ENCODE results near the gene GLIS2. TPM values are rescaled to one million over a fixed set of nuclear protein-coding genes. Genes with fewer than 3 reads are reported as not detected.
A peak's percentile ranks its signal among the peaks of the same experiment; 100 is the strongest.

GLIS2 gene
- total RNA-seq, 2 experiments from 2014 or later, result not detected

DNA sequence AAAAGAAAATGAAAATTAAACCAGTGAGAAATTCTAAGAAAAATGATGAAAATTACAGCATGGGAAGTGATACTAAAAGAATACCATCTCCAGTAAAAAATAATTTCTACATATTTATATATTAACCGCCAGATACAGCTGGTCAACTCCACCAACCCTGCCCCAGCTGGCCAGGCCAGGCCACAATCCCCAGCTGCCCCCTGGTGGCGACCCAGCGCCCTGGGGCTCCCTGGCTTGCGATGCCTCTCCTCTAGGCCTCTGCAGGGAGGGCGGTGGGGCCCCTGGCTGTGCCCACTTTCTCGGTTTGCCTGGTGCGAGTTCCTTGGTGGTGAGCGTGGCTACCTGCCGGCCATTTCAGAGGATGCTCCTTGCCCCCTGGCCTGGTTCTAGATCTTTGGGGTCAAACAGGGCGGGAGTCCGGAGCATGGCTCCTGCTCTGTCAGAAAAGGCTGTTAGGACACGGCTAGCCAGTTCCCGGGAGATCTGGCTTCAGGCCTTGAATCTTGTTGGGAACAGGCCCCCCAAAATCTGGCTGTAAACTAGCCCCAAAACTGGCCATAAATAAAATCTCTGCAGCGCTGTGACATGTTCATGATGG lies 14.5 kb downstream of the GLIS2 start:
- Histone ChIP-seq H3K4me1 (ENCODE audit: insufficient read depth, low read length) (peaks cover 19% of the 10 kb centered on the region), H3K4me3 (ENCODE audit: low read length) (no peak overlapping the region), H3K9me3 (ENCODE audit: control insufficient read depth in 1 of 2, insufficient read depth in 1 of 2, low read length in 2 of 2) (no peaks in the 10 kb centered on the region), H3K36me3 (ENCODE audit: insufficient read depth, low read length) (no peaks in the 10 kb centered on the region), H3K27ac (ENCODE audit: low read depth in 1 of 2, low read length in 2 of 2) (no peak overlapping the region), H3K27me3 (ENCODE audit: control insufficient read depth in 1 of 2, insufficient read depth in 2 of 2, low read length in 2 of 2) (peaks cover 4 to 9% of the 10 kb centered on the region in 2 experiments)
- ChIA-PET CTCF (interaction anchor here (0.7 to 2.6 kb wide), 7 partner anchors 18 to 347 kb away, joined by 3 to 20 read pairs (median 4); partner anchors contain the start of gene TFAP4), POLR2A (interaction anchor here (0.7 kb wide), 1 partner anchor 42 kb away, joined by 4 read pairs; no protein-coding TSS in a partner anchor)
- Mint-ChIP-seq H3K27me3 (no peaks in the 10 kb centered on the region), H3K4me3 (no peak overlapping the region), H3K36me3 (ENCODE audit: low read depth) (no peaks in the 10 kb centered on the region), H3K4me1 (ENCODE audit: low read depth) (no peaks in the 10 kb centered on the region), H3K27ac (no peak overlapping the region), H3K9me3 (no peaks in the 10 kb centered on the region)
- DNase-seq, result peak; percentile 52 to 82 (median 65)
- intact Hi-C loops (cut with DNase I, micrococcal nuclease), result loop anchor here (1.0 to 2.0 kb wide), 3 partner anchors 42 to 392 kb away; no protein-coding TSS in a partner anchor
- TF ChIP-seq, protein P1, sequence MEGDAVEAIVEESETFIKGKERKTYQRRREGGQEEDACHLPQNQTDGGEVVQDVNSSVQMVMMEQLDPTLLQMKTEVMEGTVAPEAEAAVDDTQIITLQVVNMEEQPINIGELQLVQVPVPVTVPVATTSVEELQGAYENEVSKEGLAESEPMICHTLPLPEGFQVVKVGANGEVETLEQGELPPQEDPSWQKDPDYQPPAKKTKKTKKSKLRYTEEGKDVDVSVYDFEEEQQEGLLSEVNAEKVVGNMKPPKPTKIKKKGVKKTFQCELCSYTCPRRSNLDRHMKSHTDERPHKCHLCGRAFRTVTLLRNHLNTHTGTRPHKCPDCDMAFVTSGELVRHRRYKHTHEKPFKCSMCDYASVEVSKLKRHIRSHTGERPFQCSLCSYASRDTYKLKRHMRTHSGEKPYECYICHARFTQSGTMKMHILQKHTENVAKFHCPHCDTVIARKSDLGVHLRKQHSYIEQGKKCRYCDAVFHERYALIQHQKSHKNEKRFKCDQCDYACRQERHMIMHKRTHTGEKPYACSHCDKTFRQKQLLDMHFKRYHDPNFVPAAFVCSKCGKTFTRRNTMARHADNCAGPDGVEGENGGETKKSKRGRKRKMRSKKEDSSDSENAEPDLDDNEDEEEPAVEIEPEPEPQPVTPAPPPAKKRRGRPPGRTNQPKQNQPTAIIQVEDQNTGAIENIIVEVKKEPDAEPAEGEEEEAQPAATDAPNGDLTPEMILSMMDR (IDR thresholded peaks at IDR 0.05), result peak; percentile 91
- peak; percentile 63 for ATAC-seq (ENCODE audit: poor library complexity)

DNA sequence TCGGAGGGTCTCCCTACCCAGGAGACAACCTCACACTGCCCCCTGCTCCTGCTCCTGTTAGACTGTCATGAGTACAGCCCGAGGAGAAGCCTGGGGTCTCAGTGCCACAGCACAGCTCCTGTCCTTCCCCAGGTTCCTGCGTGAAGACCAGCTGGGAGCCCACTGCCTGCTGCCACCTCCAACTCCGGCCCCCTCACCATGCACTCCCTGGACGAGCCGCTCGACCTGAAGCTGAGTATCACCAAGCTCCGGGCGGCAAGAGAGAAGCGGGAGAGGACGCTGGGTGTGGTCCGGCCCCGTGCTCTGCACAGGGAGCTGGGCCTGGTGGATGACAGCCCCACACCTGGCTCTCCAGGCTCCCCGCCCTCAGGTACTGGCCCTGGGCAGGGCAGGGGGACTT lies 16.2 kb downstream of the GLIS2 start:
- H3K27ac ChIP-seq (ENCODE audit: low read depth in 1 of 2, low read length in 2 of 2), result no peak overlapping the region
- ATAC-seq (ENCODE audit: poor library complexity) (no peak), DNase-seq (no peak)
- ChIA-PET POLR2A (no interaction called here), CTCF (no interaction called here)
- no peak overlapping the region for H3K4me3 ChIP-seq (ENCODE audit: low read length)
- H3K4me3 Mint-ChIP-seq, result no peak overlapping the region
- H3K36me3 Mint-ChIP-seq (ENCODE audit: low read depth), result no peaks in the 10 kb centered on the region
- TF ChIP-seq, protein P1 (IDR thresholded peaks at IDR 0.05), result no peak
- no peak overlapping the region for H3K27ac Mint-ChIP-seq
- H3K27me3 Mint-ChIP-seq, result no peaks in the 10 kb centered on the region
- no peaks in the 10 kb centered on the region for H3K4me1 Mint-ChIP-seq (ENCODE audit: low read depth)
- intact Hi-C loops (cut with DNase I, micrococcal nuclease), result no loop called here
- no peaks in the 10 kb centered on the region for H3K9me3 ChIP-seq (ENCODE audit: control insufficient read depth in 1 of 2, insufficient read depth in 1 of 2, low read length in 2 of 2)
- H3K36me3 ChIP-seq (ENCODE audit: insufficient read depth, low read length), result no peaks in the 10 kb centered on the region
- peaks cover 17% of the 10 kb centered on the region for H3K4me1 ChIP-seq (ENCODE audit: insufficient read depth, low read length)
- no peaks in the 10 kb centered on the region for H3K9me3 Mint-ChIP-seq
- H3K27me3 ChIP-seq (ENCODE audit: control insufficient read depth in 1 of 2, insufficient read depth in 2 of 2, low read length in 2 of 2), result peaks cover 4 to 9% of the 10 kb centered on the region in 2 experiments

- peaks cover 14% of the 10 kb centered on the region for H3K4me1 ChIP-seq (ENCODE audit: insufficient read depth, low read length)
- no peak for DNase-seq
- intact Hi-C loops (cut with DNase I, micrococcal nuclease), result no loop called here
- H3K36me3 Mint-ChIP-seq (ENCODE audit: low read depth), result no peaks in the 10 kb centered on the region
- H3K9me3 Mint-ChIP-seq, result no peaks in the 10 kb centered on the region
- peaks cover 4 to 9% of the 10 kb centered on the region in 2 experiments for H3K27me3 ChIP-seq (ENCODE audit: control insufficient read depth in 1 of 2, insufficient read depth in 2 of 2, low read length in 2 of 2)
- H3K27ac ChIP-seq (ENCODE audit: low read depth in 1 of 2, low read length in 2 of 2), result no peak overlapping the region
- ChIA-PET CTCF (no interaction called here), POLR2A (no interaction called here)
- no peak overlapping the region for H3K4me3 Mint-ChIP-seq
- no peak for ATAC-seq (ENCODE audit: poor library complexity)
- TF ChIP-seq, protein P1 (IDR thresholded peaks at IDR 0.05), result no peak
- no peak overlapping the region for H3K4me3 ChIP-seq (ENCODE audit: low read length)
- H3K36me3 ChIP-seq (ENCODE audit: insufficient read depth, low read length), result no peaks in the 10 kb centered on the region
- H3K27me3 Mint-ChIP-seq, result no peaks in the 10 kb centered on the region
- H3K27ac Mint-ChIP-seq, result no peak overlapping the region
- H3K4me1 Mint-ChIP-seq (ENCODE audit: low read depth), result no peaks in the 10 kb centered on the region
- H3K9me3 ChIP-seq (ENCODE audit: control insufficient read depth in 1 of 2, insufficient read depth in 1 of 2, low read length in 2 of 2), result no peaks in the 10 kb centered on the region
These were observed 16.9 kb downstream of the GLIS2 start for GRCh38 chr16:4332623-4333307.

Measured in CD4-positive, alpha-beta T cell (primary cell).